CD4-positive, alpha-beta T cell treated with Interleukin-10 for 1 hour (primary cell): ENCODE results near the gene CENPQ.

Experiments
- DNase-seq: peaks from one replicate; pipeline ENCODE4 v3.0.0-alpha.2; 2020

CENPQ gene

DNA sequence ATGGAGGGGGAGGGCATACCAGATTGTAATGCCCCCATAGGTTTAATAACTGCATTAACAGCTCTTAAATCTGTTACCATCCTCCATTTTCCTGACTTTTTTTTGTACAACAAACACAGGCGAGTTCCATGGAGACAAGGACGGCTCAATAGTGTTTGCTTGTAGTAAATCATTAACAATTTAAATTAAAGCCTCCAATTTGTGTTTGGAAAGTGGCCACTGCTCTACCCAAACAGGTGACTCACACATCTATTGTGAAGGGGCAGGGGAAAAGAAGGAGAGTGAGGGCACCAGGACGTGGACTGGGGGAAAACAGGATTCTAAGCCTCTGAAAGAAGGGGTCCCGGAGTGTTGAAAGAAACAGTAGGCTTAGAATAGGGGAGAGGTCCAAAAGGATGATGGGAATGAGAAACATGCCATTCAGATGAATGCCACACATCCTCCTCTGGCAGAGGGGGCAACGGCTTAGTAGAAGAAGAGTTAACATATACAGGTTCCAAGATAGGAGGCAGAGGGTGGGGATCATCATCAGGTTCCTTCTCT lies 43.5 kb downstream of the CENPQ start:
- DNase-seq: no peak

DNA sequence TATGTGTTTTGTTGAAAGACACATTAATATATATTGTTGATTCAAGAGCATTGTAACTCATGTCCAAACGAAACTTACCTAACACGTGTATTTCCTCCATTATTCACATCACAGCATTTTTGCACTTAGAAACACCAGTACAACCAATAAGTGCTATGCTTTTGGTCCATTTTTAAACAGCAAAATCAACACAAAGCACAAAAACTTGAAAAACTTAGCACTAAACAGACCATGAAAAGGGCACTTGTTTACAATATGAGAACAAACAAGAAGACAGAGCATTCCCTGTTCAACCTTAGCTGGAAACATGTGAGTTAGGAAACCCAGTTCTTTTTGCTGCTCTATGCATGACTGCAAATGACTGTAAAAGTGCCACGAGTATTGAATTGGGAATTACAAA lies 46.2 kb downstream of the CENPQ start:
- no peak for DNase-seq

DNA sequence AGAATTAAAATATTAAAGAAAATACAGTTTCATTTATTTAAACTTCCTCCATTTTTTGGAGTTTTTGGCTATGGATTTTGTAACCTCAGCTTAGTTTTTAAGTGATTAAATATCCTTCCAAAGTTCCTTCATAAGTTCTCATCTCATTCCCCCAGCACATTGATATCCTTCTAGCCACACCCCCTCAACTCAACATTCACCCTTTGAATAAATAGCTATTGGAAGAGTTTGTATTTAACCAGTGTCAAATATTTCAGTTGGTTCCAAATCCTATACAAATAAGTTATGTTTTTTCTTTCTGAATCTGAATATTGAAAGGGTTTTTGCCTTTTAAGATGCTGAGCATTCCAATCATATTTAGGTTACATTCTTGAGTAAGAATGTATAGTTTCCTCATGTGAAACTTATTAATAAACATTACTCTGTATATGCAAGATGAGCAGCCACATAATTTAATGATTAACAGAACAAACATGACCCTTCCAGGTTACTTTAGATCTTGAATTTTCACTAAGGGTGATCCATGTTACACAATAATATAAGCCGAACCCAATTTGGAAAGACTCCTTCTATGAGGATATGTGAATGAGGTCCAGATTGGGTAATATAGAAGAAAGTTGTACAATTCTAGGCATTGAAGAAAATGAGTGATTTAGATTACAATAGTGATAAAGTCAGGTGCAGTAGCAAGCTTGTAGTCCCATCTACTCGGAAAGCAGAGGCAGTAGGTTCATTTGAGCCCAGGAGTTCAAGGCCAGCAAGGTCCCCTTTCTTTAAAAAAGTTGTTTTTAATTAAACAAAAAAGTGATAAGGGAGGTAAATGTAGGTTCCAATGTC lies 50.2 kb downstream of the CENPQ start:
- no peak for DNase-seq

DNA sequence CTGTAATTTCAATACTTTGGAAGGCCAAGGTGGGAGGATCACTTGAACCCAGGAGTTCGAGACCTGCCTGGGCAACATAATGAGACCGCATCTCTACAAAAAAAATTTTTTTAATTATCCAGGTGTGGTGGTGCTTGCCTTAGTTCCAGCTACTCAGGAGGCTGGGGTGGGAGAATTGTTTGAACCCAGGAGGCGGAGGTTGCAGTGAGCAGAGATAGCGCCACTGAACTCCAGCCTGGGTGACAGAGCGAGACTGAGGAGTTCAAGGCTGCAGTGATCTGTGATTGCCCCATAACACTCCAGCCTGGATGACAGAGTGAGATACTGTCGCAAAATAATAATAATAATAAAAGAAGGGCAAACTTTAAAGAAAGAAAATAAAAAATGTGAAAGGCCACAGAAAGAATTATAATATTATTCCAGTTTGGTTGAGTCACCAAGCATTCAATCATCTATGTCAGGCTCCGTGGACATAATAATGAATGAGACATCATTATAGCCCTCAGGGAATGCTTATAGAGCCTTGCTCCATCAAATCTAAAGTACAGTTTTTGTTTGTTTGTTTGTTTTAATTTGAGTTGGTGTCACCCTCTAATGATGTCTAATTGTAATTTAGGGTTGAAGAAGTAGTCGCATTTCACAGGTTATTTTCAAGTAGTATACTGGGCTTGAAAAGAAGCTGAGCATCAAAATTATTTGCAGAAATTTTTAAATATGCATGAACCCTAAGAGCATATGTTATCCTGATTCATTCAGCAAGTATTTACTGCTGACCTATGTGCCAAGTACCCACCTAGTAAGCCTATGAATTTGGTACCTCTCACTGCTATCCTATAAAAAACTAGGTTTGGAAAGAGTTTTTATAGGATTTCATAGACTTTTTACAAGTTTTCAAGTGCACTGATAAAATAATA lies 51.7 kb downstream of the CENPQ start:
- DNase-seq: no peak

DNA sequence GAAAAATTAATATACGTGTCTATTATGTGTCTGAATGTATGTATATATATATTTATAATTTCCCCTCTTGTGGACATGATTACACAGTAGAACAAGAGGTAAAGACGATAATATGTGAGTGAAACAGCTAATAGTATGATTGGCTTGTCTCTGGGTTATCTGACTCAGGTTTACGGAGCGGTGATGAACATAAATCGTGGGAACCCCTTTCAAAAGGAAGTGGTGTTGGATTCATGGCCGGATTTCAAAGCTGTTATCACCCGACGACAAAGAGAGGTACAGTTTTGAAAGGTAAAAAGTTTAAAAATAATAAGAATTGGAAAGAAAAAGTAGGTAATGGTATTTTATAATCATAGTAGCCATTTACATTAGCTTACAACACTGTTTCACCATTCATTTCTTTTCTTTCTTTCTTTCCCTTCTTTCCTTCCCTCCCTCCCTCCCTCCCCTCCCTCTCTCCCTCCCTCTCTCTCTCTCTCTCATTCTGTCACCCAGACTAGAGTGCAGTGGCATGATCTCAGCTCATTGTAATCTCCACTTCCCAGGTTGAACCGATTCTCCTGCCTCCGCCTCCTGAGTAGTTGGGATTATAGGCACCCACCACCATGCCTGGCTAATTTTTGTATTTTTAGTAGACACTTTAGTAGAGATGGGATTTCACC lies 52.4 kb downstream of the CENPQ start:
- DNase-seq: no peak

DNA sequence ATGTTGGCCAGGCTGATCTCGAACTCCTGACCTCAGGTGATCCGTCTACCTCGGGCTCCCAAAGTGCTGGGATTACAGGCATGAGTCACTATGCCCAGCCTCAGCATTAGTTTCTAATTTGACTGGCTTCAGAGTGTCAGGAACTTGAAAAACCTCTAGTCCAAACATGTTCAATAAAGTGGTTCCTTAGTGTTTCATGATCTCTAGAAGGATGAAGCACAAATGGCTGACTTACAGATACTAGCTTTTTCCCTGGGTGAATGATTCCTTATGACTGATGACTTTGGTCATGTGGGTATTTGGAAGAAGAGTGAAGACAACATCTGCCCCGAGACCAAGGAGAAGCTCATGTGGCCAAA lies 53.0 kb downstream of the CENPQ start:
- DNase-seq: no peak

DNA sequence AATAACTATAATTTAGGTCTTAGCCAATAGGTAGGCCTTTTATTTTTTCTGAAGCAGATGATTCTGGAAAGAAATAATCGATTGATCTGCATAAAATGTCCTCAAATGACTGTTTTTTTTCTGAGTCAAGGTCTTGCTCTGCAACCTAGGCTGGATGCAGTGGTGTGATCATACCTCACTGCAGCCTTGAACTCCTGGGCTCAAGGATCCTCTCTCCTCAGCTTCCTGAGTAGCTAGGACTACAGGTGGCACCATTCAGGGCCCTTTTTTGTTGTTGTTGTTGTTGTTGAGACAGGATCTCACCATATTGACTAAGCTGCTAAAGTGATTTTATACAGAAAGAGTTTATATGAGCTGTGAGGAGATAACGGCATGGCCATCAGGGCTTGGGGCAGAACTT lies 54.7 kb downstream of the CENPQ start:
- DNase-seq: no peak

DNA sequence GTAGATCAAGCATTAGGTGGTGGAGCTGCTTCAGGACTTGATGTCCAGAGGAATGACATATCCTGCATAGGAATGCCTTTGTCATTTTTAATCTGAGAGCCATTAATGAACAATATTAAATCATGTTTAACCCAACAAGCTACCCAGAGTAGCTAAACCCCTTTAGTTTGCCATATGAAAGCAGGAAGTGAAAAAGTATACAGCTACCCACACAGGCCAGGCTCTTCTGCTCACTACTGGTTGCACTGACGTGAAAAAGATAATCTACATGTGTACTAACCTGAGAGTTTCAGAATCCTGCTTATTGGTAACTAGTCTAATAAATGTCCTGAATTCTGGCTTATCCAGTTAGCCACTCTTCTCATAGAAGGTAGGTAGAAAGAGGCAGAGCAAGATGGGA lies 56.5 kb downstream of the CENPQ start:
- DNase-seq: no peak

DNA sequence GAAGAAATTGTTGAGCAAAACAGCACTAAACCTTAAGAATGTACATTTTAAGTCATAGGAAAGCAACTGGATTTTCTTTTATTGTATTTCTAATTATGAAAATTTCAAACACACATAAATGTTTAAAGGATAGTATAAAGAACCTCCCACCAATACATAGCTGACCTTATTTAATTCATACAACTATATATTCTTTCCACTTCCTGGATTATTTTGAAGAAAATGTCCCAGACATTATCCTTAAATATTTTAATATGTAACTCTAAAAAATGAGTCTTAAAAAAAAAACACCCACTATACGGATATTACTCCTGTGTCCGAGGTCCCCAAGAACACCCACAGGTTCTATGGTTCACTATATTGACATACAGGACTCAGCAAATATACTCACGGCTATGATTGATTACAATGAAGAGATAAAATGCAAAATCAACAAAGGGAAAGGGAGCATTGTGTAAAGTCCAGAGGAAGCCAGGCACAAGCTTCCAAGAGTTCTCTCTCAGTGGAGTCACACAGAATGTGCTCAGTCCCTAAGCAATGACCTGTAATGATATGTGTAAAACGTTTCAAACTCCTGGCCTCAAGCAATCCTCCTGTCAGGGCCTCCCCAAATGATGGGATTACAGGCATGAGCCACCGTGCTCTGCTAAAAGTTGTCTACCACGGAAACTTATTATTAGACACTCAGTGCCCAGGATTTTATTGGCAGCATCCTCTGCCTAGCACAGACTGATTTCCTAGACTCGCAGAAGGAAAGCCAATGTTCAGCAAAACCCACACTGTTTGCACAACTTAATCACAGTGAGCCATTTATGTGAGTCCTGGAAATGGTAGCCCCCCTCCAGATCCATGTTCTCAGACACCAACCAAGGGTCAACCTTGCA lies 59.8 kb downstream of the CENPQ start:
- no peak for DNase-seq

DNA sequence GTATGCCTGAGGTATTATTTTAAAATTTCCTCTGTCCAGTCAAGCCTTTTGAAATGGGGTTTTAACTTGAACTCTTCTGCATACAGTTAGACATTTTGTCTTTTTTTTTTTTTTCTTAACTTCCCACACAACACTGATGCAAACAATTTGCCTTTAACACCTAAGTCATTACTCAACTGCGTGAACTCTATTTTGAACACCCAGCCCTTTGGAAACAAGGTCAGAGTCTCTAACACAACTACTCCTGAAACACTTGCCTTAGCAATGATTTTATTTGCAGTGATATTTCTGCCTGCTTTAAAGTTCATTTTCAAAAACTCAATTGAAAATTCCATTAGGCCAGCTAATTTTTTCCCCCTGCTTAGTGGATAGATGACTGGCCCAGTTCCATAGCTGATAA lies 60.7 kb downstream of the CENPQ start:
- no peak for DNase-seq

DNA sequence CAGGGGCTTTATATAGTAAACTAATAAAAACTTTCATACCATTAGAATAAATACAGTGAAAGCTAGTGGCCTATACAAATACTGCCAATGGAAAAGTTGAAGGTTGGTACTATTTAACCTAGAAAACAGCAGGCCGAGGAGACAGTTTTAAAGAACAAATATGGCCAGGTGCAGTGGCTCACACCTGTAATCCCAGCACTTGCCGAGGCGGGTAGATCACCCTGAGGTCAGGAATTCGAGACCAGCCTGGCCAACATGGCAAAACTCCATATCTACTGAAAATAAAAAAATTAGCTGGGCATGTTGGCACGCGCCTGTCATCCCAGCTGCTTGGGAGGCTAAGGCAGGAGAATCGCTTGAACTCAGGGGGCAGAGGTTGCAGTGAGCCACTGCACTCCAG lies 61.4 kb downstream of the CENPQ start:
- DNase-seq: no peak

DNA sequence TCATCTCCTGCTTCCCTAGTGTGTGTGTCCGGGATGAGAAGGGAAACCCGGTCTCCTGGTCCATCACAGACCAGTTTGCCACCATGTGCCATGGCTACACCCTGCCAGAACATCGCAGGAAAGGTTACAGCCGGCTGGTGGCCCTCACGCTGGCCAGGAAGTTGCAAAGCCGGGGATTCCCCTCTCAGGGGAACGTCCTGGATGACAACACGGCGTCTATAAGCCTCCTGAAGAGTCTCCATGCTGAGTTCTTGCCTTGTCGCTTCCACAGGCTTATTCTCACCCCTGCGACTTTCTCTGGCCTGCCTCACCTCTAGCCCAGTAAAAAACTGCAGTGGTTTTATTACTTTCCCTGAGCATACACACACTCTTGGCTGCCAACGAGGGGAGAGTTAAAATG lies 63.4 kb downstream of the CENPQ start:
- DNase-seq: no peak

DNA sequence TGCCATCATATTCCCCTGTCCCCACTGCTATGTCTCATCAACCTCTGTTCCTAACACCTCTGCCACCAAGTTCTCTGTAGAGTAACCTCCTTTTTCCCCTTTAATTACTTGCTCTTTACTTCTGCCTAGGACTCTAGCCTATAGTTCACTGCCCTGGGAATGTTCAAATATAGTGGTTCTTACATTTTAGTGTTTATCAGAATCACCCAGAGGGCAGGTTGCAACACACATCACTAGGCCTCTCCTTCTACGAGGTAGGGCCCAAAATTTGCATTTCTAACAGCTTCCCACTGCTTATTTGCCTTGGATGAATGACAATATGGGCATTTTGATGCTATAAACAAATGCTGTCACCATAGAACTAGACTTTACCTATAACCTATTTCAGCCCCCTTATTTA lies 64.2 kb downstream of the CENPQ start:
- DNase-seq: no peak

DNA sequence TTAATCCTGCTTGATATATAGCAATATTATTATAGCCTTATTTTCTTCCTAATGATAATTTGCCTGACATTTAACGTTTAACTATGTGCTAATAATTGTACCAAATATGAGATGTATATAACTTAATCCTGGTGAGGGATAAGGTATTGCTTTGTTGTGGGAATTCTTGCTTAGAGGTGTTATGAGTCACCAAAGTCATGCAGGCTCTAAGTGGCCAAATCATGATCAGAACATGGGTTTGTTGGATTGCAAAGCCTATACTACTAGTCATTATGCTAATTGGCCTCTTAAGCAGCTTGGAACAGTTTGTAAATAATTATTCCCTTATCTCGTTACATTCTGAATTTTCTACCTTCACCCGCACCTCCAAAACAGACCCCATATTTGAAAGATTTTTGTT lies 65.4 kb downstream of the CENPQ start:
- no peak for DNase-seq

DNA sequence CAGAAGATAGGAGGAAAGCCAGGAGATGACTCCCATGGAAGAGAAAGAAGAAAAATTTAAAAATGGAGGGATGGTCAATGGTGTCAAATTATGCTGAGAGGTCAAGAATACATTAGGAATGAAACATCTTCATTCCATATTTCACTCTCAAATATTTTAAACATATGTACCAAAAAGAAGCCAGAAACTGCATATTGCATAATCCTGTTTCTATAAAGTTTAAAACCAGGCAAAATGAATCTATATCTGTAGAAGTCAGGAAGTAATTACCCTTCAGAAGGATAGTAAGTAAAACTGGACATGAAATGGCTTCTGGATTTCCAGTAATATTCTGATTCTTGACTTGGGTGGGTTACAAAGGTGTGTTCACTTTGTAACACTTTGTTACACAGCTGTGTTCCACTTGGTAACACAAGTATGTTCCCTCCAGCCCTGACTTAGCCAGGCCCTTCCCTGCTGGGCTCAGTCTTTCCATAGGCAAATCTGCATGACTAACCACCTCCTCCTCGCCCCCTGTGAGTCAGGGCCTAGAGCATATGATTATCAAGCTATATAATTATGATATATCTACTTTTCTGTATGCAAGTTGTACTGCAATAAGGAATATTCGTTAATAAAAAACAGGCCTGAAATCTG lies 67.1 kb downstream of the CENPQ start:
- no peak for DNase-seq

DNA sequence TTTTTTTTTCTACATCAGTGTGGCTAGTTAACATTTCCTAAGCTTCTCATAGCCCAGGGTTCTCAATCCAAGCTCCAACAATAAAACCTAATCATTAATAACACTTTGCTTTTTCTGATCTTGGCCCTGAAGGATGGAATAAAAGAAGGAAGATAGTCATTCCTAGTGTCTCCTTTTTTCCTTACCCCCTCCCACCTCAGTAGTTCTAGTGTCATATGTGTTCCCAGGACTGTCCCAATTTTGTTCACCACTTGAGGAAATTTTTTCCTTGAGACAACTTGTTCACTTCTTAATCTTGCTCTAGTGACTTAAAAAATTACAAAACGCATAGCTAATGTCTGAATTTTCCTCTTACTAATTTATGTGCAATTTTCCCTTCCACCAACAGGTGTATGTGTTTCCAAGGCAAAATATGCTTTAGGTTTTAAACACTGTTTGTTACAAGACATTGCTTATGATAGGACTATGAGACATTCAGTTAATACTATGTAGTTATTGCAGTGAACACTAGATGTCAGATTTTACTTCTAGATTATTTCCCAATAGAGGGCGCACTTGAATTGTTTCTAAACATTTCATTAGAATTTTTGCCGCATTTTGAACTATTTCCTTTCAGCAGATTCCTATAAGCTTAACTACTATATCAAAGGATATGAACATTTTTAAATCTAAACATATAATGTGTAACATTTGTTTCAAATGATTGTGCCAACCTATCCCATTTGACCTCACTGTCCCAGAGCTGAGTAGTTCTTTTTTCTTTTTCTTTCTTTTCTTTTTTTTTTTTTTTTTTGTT lies 68.8 kb downstream of the CENPQ start:
- peak; percentile 38 for DNase-seq

DNA sequence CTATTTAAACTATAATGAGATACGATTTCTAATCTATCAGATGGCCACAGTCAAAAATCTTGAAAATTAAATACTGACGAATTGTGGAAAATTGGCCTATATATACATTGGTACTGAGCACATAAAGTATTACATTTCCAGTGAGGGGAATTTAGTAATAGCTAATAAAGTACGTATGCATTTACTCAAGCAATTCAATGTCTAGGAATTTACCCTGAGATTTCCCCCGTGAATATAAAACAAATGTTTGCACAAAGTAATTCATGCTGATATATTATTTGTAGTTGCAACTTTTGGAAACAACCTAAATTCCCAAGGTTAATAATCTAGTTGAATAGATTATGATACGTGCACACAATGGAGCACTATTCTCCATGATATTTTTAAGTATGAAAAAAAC lies 72.6 kb downstream of the CENPQ start:
- DNase-seq: no peak

DNA sequence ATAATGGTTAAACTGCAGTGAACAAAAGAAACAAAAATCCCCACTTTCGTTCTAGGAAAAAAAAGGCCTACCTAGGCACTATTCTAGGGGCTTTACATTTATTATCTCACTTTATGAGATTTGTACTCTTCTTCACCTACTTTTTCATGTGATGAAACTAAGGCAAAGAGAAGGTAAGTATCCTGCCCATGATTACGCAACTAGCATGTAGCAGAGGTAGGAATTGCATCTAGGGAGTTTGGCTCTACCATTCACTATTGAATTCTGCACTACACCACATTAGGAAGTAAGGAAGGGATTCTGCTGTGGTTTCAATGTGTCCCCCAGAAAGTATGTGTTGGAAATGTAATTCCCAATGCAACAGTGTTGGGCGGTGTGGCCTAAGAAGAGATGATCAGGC lies 75.9 kb downstream of the CENPQ start:
- no peak for DNase-seq

DNA sequence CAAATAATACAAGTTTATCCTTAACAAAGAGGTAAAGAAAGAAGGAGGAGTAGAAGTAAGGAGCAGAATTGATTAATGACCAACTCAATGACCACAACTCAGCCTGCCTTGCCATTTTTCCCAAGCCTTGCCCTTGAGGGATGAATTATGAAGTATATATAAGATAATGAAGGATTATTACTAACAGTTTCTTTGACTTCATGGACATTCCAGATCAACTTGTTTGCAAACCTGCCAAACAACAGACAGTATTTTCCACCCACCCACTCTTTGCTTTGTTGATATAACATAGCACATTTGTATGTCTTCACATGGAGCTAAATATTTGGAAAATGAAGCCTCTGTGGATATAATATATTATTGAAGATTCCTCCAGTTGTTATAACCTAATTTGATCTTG lies 77.4 kb downstream of the CENPQ start:
- DNase-seq: no peak

DNA sequence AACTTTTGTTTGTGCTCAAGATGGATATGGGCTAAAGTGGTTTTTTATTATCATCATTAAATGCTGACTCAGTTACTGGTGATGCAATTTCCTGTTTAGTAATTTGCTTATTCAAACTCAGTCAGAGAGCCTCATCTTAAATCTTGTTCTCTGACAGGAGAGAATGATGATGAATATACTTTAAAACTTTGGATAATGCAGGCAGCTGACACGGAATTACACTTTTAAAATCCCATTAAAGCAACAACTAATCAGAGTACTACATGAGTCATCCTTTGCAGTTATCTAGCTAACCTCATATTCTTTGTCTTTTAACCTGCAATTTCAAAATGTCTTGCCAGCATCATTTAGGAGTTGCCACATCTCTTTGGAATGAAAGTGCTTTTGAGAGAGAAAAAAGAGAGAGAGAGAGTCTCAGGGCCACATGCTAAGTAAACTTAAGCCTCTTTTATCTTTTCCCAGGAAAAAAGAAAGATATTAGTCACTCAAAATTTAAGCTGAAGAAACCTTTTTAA lies 78.1 kb downstream of the CENPQ start:
- DNase-seq: no peak

DNA sequence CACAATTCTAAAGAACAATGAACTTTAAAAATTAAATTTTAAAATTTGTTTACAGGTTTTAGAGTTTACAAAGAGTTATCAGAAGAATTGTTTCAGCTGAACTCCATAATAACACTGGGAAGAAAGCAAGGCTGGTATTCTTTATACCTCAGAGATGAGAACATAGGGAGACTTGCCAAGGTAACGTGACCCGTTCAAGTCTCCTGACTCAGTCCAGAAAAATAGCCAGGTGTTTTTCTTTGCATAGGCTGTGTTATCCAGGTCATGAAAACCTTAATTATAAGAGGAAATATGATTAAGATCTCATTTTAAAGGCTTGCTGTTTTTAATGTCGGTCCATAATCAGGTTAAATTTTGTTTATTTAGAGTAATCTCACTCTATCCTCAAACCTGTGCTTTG lies 78.8 kb downstream of the CENPQ start:
- no peak for DNase-seq
